Measurements from ENCODE around the gene CDCP1. TPM values are rescaled to one million over a fixed set of nuclear protein-coding genes. Genes with fewer than 3 reads are reported as not detected.
A peak's percentile ranks its signal among the peaks of the same experiment; 100 is the strongest.

The CDCP1 gene
- total RNA-seq, 6 donors from 2014 or later: 9.9 to 32.7 (median 19.2) TPM

- Histone ChIP-seq H3K4me3 (no peak overlapping the region), H3K27me3 (no peaks in the 10 kb centered on the region), H3K27ac (no peak overlapping the region), H3K9me3 (no peaks in the 10 kb centered on the region), H3K4me1 (no peaks in the 10 kb centered on the region), H3K36me3 (no peaks in the 10 kb centered on the region)
- DNase-seq (no peak), ATAC-seq (ENCODE audit: low FRiP score in 2 of 2) (no peak)
- TF ChIP-seq POLR2A (IDR thresholded peaks at IDR 0.05): no peak
- 39 to 55% methylated on average over 4 of the region's 4 CpGs for WGBS, 2 donors
These were observed 26.8 kb downstream of the CDCP1 start for GRCh38 chr3:45119376-45119775.

- Histone ChIP-seq H3K4me1 (no peaks in the 10 kb centered on the region), H3K4me3 (no peak overlapping the region), H3K27ac (no peak overlapping the region), H3K27me3 (no peaks in the 10 kb centered on the region), H3K9me3 (no peaks in the 10 kb centered on the region), H3K36me3 (no peaks in the 10 kb centered on the region)
- TF ChIP-seq POLR2A (IDR thresholded peaks at IDR 0.05) (no peak), POLR2AphosphoS5 (IDR thresholded peaks at IDR 0.05) (no peak), CTCF (IDR thresholded peaks at IDR 0.05) (no peak)
- 20 to 30% methylated on average over 2 of the region's 2 CpGs for WGBS, 2 donors
- DNase-seq (no peak), ATAC-seq (ENCODE audit: low FRiP score in 2 of 2) (no peak)
These were observed 27.5 kb downstream of the CDCP1 start for GRCh38 chr3:45118615-45119071.

GRCh38 chr3:45116350-45116749 is 29.8 kb downstream of the CDCP1 start:
- no peaks in the 10 kb centered on the region for H3K4me1 ChIP-seq
- no peaks in the 10 kb centered on the region for H3K27me3 ChIP-seq
- TF ChIP-seq EP300 (IDR thresholded peaks at IDR 0.05) (no peak), CTCF (IDR thresholded peaks at IDR 0.05) (no peak), POLR2AphosphoS5 (IDR thresholded peaks at IDR 0.05) (no peak), POLR2A (IDR thresholded peaks at IDR 0.05) (no peak)
- H3K9me3 ChIP-seq: no peaks in the 10 kb centered on the region
- ATAC-seq (ENCODE audit: low FRiP score in 2 of 2) (no peak), DNase-seq (no peak)
- H3K36me3 ChIP-seq: no peaks in the 10 kb centered on the region
- 54 to 63% methylated on average over 4 of the region's 4 CpGs for WGBS, 2 donors
- H3K4me3 ChIP-seq: no peak overlapping the region
- H3K27ac ChIP-seq: no peak overlapping the region

- no peaks in the 10 kb centered on the region for H3K27me3 ChIP-seq
- no peak for TF ChIP-seq EP300 (IDR thresholded peaks at IDR 0.05)
- no peak for TF ChIP-seq CTCF (IDR thresholded peaks at IDR 0.05)
- no peak for TF ChIP-seq POLR2A (IDR thresholded peaks at IDR 0.05)
- TF ChIP-seq POLR2AphosphoS5 (IDR thresholded peaks at IDR 0.05): no peak
- no peak overlapping the region for H3K4me3 ChIP-seq
- peaks cover 0 to 3% (median 0%) of the 10 kb centered on the region in 4 donors for H3K4me1 ChIP-seq
- H3K36me3 ChIP-seq: no peaks in the 10 kb centered on the region
- ATAC-seq (ENCODE audit: low FRiP score in 2 of 2): no peak
- no peaks in the 10 kb centered on the region for H3K9me3 ChIP-seq
- no peak for DNase-seq
- H3K27ac ChIP-seq: no peak overlapping the region
- 66 to 84% methylated on average over 6 of the region's 6 CpGs for WGBS, 2 donors
These were observed 32.5 kb downstream of the CDCP1 start for GRCh38 chr3:45113625-45114050.

- Histone ChIP-seq H3K4me1 (peaks cover 0 to 3% (median 0%) of the 10 kb centered on the region in 4 donors), H3K27ac (no peak overlapping the region), H3K4me3 (no peak overlapping the region), H3K27me3 (no peaks in the 10 kb centered on the region), H3K36me3 (no peaks in the 10 kb centered on the region), H3K9me3 (no peaks in the 10 kb centered on the region)
- TF ChIP-seq POLR2A (IDR thresholded peaks at IDR 0.05) (no peak), CTCF (IDR thresholded peaks at IDR 0.05) (no peak), POLR2AphosphoS5 (IDR thresholded peaks at IDR 0.05) (no peak), EP300 (IDR thresholded peaks at IDR 0.05) (no peak)
- 54 to 55% methylated on average over 4 of the region's 4 CpGs for WGBS, 2 donors
- DNase-seq (no peak), ATAC-seq (ENCODE audit: low FRiP score in 2 of 2) (peak in 1 of 2 donors; percentile 41)
These were observed 33.2 kb downstream of the CDCP1 start for GRCh38 chr3:45112939-45113338.

Data from upper lobe of left lung (tissue), 6 donors.